Neural progenitor cell (in vitro differentiated cells): ENCODE results near the gene EIF2AK3. TPM values are rescaled to one million over a fixed set of nuclear protein-coding genes. Genes with fewer than 3 reads are reported as not detected.
A peak's percentile ranks its signal among the peaks of the same experiment; 100 is the strongest.

Experiments
- DNase-seq: peaks from one replicate; pipeline ENCODE4 v3.0.0-alpha.2; 2016; ENCODE audit warnings: low spot score
- H2AFZ ChIP-seq: fragments of 200-600 bp; sonication (generic); replicated peaks from 2 replicates; pipeline ENCODE4 v1.6.1; 2016; ENCODE audit warnings: antibody characterized with exemption
- H3F3A ChIP-seq: fragments of 200-600 bp; sonication (generic); 2 replicates; pipeline ENCODE4 v1.6.1; 2016; ENCODE audit warnings: antibody characterized with exemption, low read depth
- H3K27ac ChIP-seq: fragments of 200-600 bp; sonication (generic); 2 replicates; pipeline ENCODE4 v1.5.1; 2016; ENCODE audit warnings: mild to moderate bottlenecking
- H3K27me3 ChIP-seq: fragments of 200-600 bp; sonication (generic); 2 replicates; pipeline ENCODE4 v1.6.1; 2016; ENCODE audit warnings: mild to moderate bottlenecking, moderate library complexity
- H3K36me3 ChIP-seq: fragments of 200-600 bp; sonication (generic); 2 replicates; pipeline ENCODE4 v1.5.1; 2016
- H3K4me1 ChIP-seq: fragments of 200-600 bp; sonication (generic); 2 replicates; pipeline ENCODE4 v1.6.1; 2016; ENCODE audit warnings: mixed run types
- H3K4me2 ChIP-seq: fragments of 200-600 bp; sonication (generic); 2 replicates; pipeline ENCODE4 v1.6.1; 2016
- H3K4me3 ChIP-seq: fragments of 200-600 bp; sonication (generic); 2 replicates; pipeline ENCODE4 v1.5.1; 2016
- H3K79me2 ChIP-seq: fragments of 200-600 bp; sonication (generic); 2 replicates; pipeline ENCODE4 v1.6.1; 2016; ENCODE audit warnings: low read depth
- H3K9ac ChIP-seq: fragments of 200-600 bp; sonication (generic); 2 replicates; pipeline ENCODE4 v1.6.1; 2016
- H3K9me3 ChIP-seq: fragments of 200-600 bp; sonication (generic); 2 replicates; pipeline ENCODE4 v1.5.1; 2016; ENCODE audit warnings: low read depth
- H4K20me1 ChIP-seq: fragments of 200-600 bp; sonication (generic); 2 replicates; pipeline ENCODE4 v1.6.1; 2016; ENCODE audit warnings: low read depth
- H3K27ac Mint-ChIP-seq: 3 replicates; pipeline ENCODE4 v1.8.0; 2021; ENCODE audit warnings: mixed read lengths
- H3K27me3 Mint-ChIP-seq: 2 replicates; pipeline ENCODE4 v1.8.0; 2022; ENCODE audit warnings: low read depth, mild to moderate bottlenecking, inconsistent platforms, moderate library complexity, mixed read lengths; ENCODE audit not compliant: insufficient read depth
- H3K36me3 Mint-ChIP-seq: 3 replicates; pipeline ENCODE4 v1.8.0; 2021; ENCODE audit warnings: mixed read lengths
- H3K4me1 Mint-ChIP-seq: 3 replicates; pipeline ENCODE4 v1.8.0; 2021; ENCODE audit warnings: mixed read lengths
- H3K4me3 Mint-ChIP-seq: 3 replicates; pipeline ENCODE4 v1.8.0; 2021; ENCODE audit warnings: mild to moderate bottlenecking, moderate library complexity, mixed read lengths
- H3K9me3 Mint-ChIP-seq: 3 replicates; pipeline ENCODE4 v1.8.0; 2020; ENCODE audit warnings: mixed read lengths
- EZH2 ChIP-seq: fragments of 200-600 bp; sonication (generic); IDR thresholded peaks from 2 replicates; pipeline ENCODE4 v1.6.1; 2017; ENCODE audit warnings: antibody characterized with exemption, mild to moderate bottlenecking, moderate library complexity
- EZH2phosphoT487 ChIP-seq: fragments of 200-600 bp; sonication (generic); IDR thresholded peaks from 2 replicates; pipeline ENCODE4 v1.6.1; 2017; ENCODE audit warnings: antibody characterized with exemption
- total RNA-seq: library from RNA; depleted of rRNA; stranded (reverse); fragments of >200 nt; gene quantifications from 2 replicates; pipeline ENCODE4 v1.2.3, GENCODE V29; 2015; ENCODE audit warnings: low replicate concordance
- TF ChIP-seq, protein P1 (sequence below): fragments of 200-600 bp; sonication (generic); IDR thresholded peaks from 2 replicates; pipeline ENCODE4 v1.5.1; 2017; ENCODE audit warnings: antibody characterized with exemption, mild to moderate bottlenecking

Gene EIF2AK3
- total RNA-seq, 1 donor from 2014 or later: 21.6 TPM

DNA sequence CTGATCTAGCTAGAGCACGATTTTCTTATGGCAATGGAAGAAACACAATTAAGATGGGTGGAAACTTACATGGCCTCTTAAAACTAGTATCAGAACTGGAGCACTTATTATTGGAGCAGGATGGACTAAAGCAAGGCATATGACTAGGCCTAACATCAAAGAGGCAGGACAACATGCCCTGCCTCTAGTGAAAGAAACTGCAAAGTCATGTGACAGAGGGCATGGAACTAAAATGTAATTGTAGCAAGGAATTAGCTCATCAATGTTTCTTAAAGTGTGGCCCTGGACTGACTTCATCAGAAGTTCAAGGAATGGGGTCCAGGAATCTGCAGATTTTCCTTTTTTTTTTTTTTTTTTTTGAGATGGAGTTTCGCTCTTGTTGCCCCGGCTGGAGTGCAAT, 5.3 kb upstream of the EIF2AK3 start:
- no peak overlapping the region for H3K27ac ChIP-seq
- no peaks in the 10 kb centered on the region for H3K9me3 ChIP-seq
- no peak overlapping the region for H3K4me2 ChIP-seq
- Mint-ChIP-seq H3K9me3 (no peaks in the 10 kb centered on the region), H3K27ac (no peak overlapping the region), H3K36me3 (no peaks in the 10 kb centered on the region), H3K4me3 (no peak overlapping the region), H3K4me1 (peaks cover 4% of the 10 kb centered on the region), H3K27me3 (no peaks in the 10 kb centered on the region)
- H3K36me3 ChIP-seq: no peaks in the 10 kb centered on the region
- H3K79me2 ChIP-seq: no peaks in the 10 kb centered on the region
- TF ChIP-seq EZH2phosphoT487: no peak
- TF ChIP-seq, protein P1, sequence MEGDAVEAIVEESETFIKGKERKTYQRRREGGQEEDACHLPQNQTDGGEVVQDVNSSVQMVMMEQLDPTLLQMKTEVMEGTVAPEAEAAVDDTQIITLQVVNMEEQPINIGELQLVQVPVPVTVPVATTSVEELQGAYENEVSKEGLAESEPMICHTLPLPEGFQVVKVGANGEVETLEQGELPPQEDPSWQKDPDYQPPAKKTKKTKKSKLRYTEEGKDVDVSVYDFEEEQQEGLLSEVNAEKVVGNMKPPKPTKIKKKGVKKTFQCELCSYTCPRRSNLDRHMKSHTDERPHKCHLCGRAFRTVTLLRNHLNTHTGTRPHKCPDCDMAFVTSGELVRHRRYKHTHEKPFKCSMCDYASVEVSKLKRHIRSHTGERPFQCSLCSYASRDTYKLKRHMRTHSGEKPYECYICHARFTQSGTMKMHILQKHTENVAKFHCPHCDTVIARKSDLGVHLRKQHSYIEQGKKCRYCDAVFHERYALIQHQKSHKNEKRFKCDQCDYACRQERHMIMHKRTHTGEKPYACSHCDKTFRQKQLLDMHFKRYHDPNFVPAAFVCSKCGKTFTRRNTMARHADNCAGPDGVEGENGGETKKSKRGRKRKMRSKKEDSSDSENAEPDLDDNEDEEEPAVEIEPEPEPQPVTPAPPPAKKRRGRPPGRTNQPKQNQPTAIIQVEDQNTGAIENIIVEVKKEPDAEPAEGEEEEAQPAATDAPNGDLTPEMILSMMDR: no peak
- TF ChIP-seq EZH2: no peak
- no peak overlapping the region for H3K4me3 ChIP-seq
- no peak overlapping the region for H3K9ac ChIP-seq
- no peak overlapping the region for H2AFZ ChIP-seq
- H3F3A ChIP-seq: peaks cover 13% of the 10 kb centered on the region
- no peaks in the 10 kb centered on the region for H3K27me3 ChIP-seq
- no peak for DNase-seq
- H3K4me1 ChIP-seq: no peaks in the 10 kb centered on the region
- no peaks in the 10 kb centered on the region for H4K20me1 ChIP-seq

DNA sequence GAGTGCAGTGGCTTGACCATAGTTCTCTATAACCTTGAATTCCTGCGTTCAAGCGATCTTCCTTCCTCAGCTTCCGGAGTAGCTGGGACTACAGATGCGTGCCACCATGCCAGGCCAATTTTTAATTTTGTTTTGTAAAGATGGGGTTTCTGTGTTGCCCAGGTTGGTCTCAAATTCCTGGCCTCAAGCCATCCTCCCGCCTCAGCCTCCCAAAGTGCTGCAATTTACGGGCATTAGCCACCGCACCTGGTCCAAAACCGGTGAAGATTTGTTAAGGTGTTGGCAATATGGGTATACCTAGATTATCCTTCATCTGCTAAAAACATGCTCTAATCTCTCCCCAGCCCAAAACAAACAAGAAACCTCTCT, 1.3 kb upstream of the EIF2AK3 start:
- Histone ChIP-seq H3F3A (peaks cover 25% of the 10 kb centered on the region), H4K20me1 (no peaks in the 10 kb centered on the region), H3K9me3 (no peaks in the 10 kb centered on the region), H3K4me1 (peaks cover 16% of the 10 kb centered on the region), H3K27me3 (no peaks in the 10 kb centered on the region), H3K36me3 (no peaks in the 10 kb centered on the region), H3K4me2 (peak overlapping the region; percentile 84), H3K9ac (no peak overlapping the region), H3K4me3 (peak overlapping the region; percentile 63), H3K27ac (peak overlapping the region; percentile 97), H2AFZ (no peak overlapping the region), H3K79me2 (peaks cover 31% of the 10 kb centered on the region)
- Mint-ChIP-seq H3K4me1 (peaks cover 4% of the 10 kb centered on the region), H3K9me3 (no peaks in the 10 kb centered on the region), H3K27me3 (no peaks in the 10 kb centered on the region), H3K4me3 (no peak overlapping the region), H3K36me3 (no peaks in the 10 kb centered on the region), H3K27ac (peak overlapping the region; percentile 40)
- DNase-seq: no peak
- TF ChIP-seq EZH2: no peak
- TF ChIP-seq, protein P1: no peak
- no peak for TF ChIP-seq EZH2phosphoT487

DNA sequence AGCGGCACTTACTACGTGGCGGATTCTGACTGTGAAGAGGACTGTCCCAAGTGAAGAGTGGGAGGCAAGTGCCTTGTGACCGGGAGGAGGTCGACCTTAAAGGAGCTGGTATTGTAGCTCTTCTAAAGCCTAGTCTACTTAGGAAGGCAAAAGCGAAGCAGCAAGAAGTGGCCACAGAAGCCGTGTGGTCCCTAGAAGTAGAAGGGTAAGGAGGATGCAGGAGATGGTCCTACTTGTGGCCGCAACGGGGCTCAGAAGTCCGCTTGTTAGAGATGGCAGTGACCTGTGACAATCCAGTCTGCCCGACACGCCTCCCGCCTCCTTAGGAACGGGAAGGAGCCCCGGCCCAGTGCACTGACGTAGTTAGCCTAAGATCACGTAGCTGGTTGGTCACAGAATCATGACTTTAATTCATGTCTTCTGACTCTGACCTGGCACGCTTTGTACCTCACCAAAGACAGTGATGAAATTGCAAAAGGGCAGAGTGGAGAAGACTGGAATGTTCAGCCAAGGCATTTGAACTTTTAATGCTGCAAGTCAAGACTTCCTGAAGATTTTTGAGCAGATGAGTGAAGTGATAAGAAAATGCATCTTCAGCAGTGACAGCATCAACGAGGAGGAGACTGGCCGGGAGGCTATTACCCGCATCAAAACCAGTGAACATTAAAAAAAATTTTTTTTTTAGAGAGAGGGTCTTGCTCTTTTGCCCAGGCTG, 749 bp upstream of the EIF2AK3 start:
- H3K4me3 ChIP-seq: peak overlapping the region; percentile 63
- H3K4me2 ChIP-seq: peak overlapping the region; percentile 84
- H3K9ac ChIP-seq: peak overlapping the region; percentile 57
- H3K36me3 ChIP-seq: no peaks in the 10 kb centered on the region
- no peaks in the 10 kb centered on the region for H3K9me3 ChIP-seq
- Mint-ChIP-seq H3K27ac (no peak overlapping the region), H3K27me3 (no peaks in the 10 kb centered on the region), H3K4me3 (no peak overlapping the region), H3K4me1 (peaks cover 4% of the 10 kb centered on the region), H3K36me3 (no peaks in the 10 kb centered on the region), H3K9me3 (no peaks in the 10 kb centered on the region)
- H3K79me2 ChIP-seq: peaks cover 36% of the 10 kb centered on the region
- H4K20me1 ChIP-seq: no peaks in the 10 kb centered on the region
- H3F3A ChIP-seq: peaks cover 25% of the 10 kb centered on the region
- H3K27ac ChIP-seq: peak overlapping the region; percentile 97
- H2AFZ ChIP-seq: peak overlapping the region; percentile 85
- peak; percentile 92 for DNase-seq
- TF ChIP-seq EZH2phosphoT487 (no peak), EZH2 (no peak)
- TF ChIP-seq, protein P1: no peak
- H3K27me3 ChIP-seq: no peaks in the 10 kb centered on the region
- peaks cover 16% of the 10 kb centered on the region for H3K4me1 ChIP-seq
